Activated CD8-positive, alpha-beta memory T cell treated with anti-CD3 and anti-CD28 coated beads, Interleukin-2, amount 10 ng/mL, durations not matched to agents 7 days and 5 days (primary cell): Measurements from ENCODE around the gene BCL2. TPM values are rescaled to one million over a fixed set of nuclear protein-coding genes. Genes with fewer than 3 reads are reported as not detected.
A peak's percentile ranks its signal among the peaks of the same experiment; 100 is the strongest.

Experiments used
- ATAC-seq: fragments of 150-1000 bp; cut with Tn5 transposase; one replicate; pipeline ENCODE4 v1.10.0; 2021; ENCODE audit warnings: moderate library complexity
- CTCF ChIA-PET: fragments of 350-600 bp; sonication (Branson Sonifier 250); formaldehyde crosslinking; loops from one replicate; lab custom pipeline; 2021; ENCODE audit warnings: antibody characterized with exemption; lab: Charles Lee
- DNase-seq: peaks from one replicate; pipeline ENCODE4 v3.0.0-alpha.2; 2020
- H3K27ac Mint-ChIP-seq: one replicate; pipeline ENCODE4 v1.8.0; 2021; ENCODE audit warnings: mild to moderate bottlenecking, mixed read lengths
- H3K27me3 Mint-ChIP-seq: one replicate; pipeline ENCODE4 v1.8.0; 2021; ENCODE audit warnings: mixed read lengths
- H3K36me3 Mint-ChIP-seq: one replicate; pipeline ENCODE4 v1.8.0; 2021; ENCODE audit warnings: mild to moderate bottlenecking, mixed read lengths
- H3K4me1 Mint-ChIP-seq: one replicate; pipeline ENCODE4 v1.8.0; 2021; ENCODE audit warnings: mixed read lengths
- H3K4me3 Mint-ChIP-seq: one replicate; pipeline ENCODE4 v1.8.0; 2021; ENCODE audit warnings: mild to moderate bottlenecking, moderate library complexity, mixed read lengths
- H3K9me3 Mint-ChIP-seq: one replicate; pipeline ENCODE4 v1.8.0; 2022; ENCODE audit warnings: low read depth, mixed read lengths
- total RNA-seq, 2 experiments: library from RNA; stranded (reverse); gene quantifications; one replicate each; pipeline ENCODE4 v1.2.3, GENCODE V29; 2021

BCL2 gene
- total RNA-seq, 2 experiments from 2014 or later, result 118 to 143 TPM

- H3K27ac Mint-ChIP-seq, result no peak overlapping the region
- CTCF ChIA-PET, result interaction anchor here (1.1 kb wide), 1 partner anchor 53 kb away, joined by 3 read pairs; no protein-coding TSS in a partner anchor
- H3K4me3 Mint-ChIP-seq, result no peak overlapping the region
- peaks cover 49% of the 10 kb centered on the region for H3K36me3 Mint-ChIP-seq
- H3K9me3 Mint-ChIP-seq, result no peaks in the 10 kb centered on the region
- no peak for ATAC-seq
- peaks cover 76% of the 10 kb centered on the region for H3K4me1 Mint-ChIP-seq
- DNase-seq, result no peak
- no peaks in the 10 kb centered on the region for H3K27me3 Mint-ChIP-seq
These were observed 54.7 kb downstream of the BCL2 start for GRCh38 chr18:63264871-63265270.

GRCh38 chr18:63263444-63263843 lies 56.1 kb downstream of the BCL2 start:
- H3K9me3 Mint-ChIP-seq, result no peaks in the 10 kb centered on the region
- no peaks in the 10 kb centered on the region for H3K27me3 Mint-ChIP-seq
- H3K27ac Mint-ChIP-seq, result no peak overlapping the region
- H3K4me3 Mint-ChIP-seq, result no peak overlapping the region
- peaks cover 60% of the 10 kb centered on the region for H3K36me3 Mint-ChIP-seq
- peaks cover 76% of the 10 kb centered on the region for H3K4me1 Mint-ChIP-seq
- ATAC-seq, result no peak
- CTCF ChIA-PET, result no interaction called here
- no peak for DNase-seq

GRCh38 chr18:63262369-63263335 lies 56.9 kb downstream of the BCL2 start:
- H3K4me1 Mint-ChIP-seq, result peaks cover 74% of the 10 kb centered on the region
- no peak overlapping the region for H3K4me3 Mint-ChIP-seq
- no peak for DNase-seq
- no peak for ATAC-seq
- H3K27ac Mint-ChIP-seq, result no peak overlapping the region
- CTCF ChIA-PET, result no interaction called here
- H3K9me3 Mint-ChIP-seq, result no peaks in the 10 kb centered on the region
- H3K36me3 Mint-ChIP-seq, result peaks cover 62% of the 10 kb centered on the region
- H3K27me3 Mint-ChIP-seq, result no peaks in the 10 kb centered on the region

GRCh38 chr18:63261029-63261428 lies 58.5 kb downstream of the BCL2 start:
- peaks cover 71% of the 10 kb centered on the region for H3K4me1 Mint-ChIP-seq
- H3K4me3 Mint-ChIP-seq, result no peak overlapping the region
- H3K27ac Mint-ChIP-seq, result peak overlapping the region; percentile 14
- no peaks in the 10 kb centered on the region for H3K9me3 Mint-ChIP-seq
- DNase-seq, result no peak
- CTCF ChIA-PET, result interaction anchor here (0.8 to 1.5 kb wide), 4 partner anchors 9 to 62 kb away, joined by 3 read pairs; no protein-coding TSS in a partner anchor
- H3K36me3 Mint-ChIP-seq, result peaks cover 69% of the 10 kb centered on the region
- no peaks in the 10 kb centered on the region for H3K27me3 Mint-ChIP-seq
- no peak for ATAC-seq

- H3K36me3 Mint-ChIP-seq, result peaks cover 74% of the 10 kb centered on the region
- H3K4me1 Mint-ChIP-seq, result peaks cover 71% of the 10 kb centered on the region
- H3K4me3 Mint-ChIP-seq, result no peak overlapping the region
- ATAC-seq (no peak), DNase-seq (no peak)
- no peaks in the 10 kb centered on the region for H3K27me3 Mint-ChIP-seq
- no peaks in the 10 kb centered on the region for H3K9me3 Mint-ChIP-seq
- H3K27ac Mint-ChIP-seq, result peak overlapping the region; percentile 12
- CTCF ChIA-PET, result interaction anchor here (0.8 to 1.5 kb wide), 3 partner anchors 46 to 62 kb away, joined by 3 read pairs; no protein-coding TSS in a partner anchor
These were observed 59.2 kb downstream of the BCL2 start for GRCh38 chr18:63260380-63260754.

- CTCF ChIA-PET, result interaction anchor here (1.0 to 1.6 kb wide), 4 partner anchors 23 to 63 kb away, joined by 3 to 4 read pairs (median 3); no protein-coding TSS in a partner anchor
- DNase-seq, result no peak
- Mint-ChIP-seq H3K4me3 (no peak overlapping the region), H3K27ac (peak overlapping the region; percentile 14), H3K36me3 (peaks cover 77% of the 10 kb centered on the region), H3K9me3 (no peaks in the 10 kb centered on the region), H3K27me3 (no peaks in the 10 kb centered on the region), H3K4me1 (peaks cover 72% of the 10 kb centered on the region)
- ATAC-seq, result no peak
These were observed 59.8 kb downstream of the BCL2 start for GRCh38 chr18:63259567-63260379.

- peaks cover 73% of the 10 kb centered on the region for H3K4me1 Mint-ChIP-seq
- no peaks in the 10 kb centered on the region for H3K9me3 Mint-ChIP-seq
- ATAC-seq (no peak), DNase-seq (no peak)
- CTCF ChIA-PET, result interaction anchor here (1.4 to 1.6 kb wide), 3 partner anchors 11 to 34 kb away, joined by 3 to 4 read pairs (median 4); no protein-coding TSS in a partner anchor
- peaks cover 75% of the 10 kb centered on the region for H3K36me3 Mint-ChIP-seq
- no peak overlapping the region for H3K4me3 Mint-ChIP-seq
- no peaks in the 10 kb centered on the region for H3K27me3 Mint-ChIP-seq
- peak overlapping the region; percentile 14 for H3K27ac Mint-ChIP-seq
These were observed 60.6 kb downstream of the BCL2 start for GRCh38 chr18:63258749-63259566.

GRCh38 chr18:63257453-63257852 lies 62.1 kb downstream of the BCL2 start:
- peak overlapping the region; percentile 82 for H3K27ac Mint-ChIP-seq
- peaks cover 79% of the 10 kb centered on the region for H3K36me3 Mint-ChIP-seq
- H3K9me3 Mint-ChIP-seq, result peaks cover 3% of the 10 kb centered on the region
- ATAC-seq (peak; percentile 66), DNase-seq (no peak)
- CTCF ChIA-PET, result interaction anchor here (1.0 to 1.2 kb wide), 2 partner anchors 9 to 61 kb away, joined by 3 to 5 read pairs; no protein-coding TSS in a partner anchor
- peaks cover 86% of the 10 kb centered on the region for H3K4me1 Mint-ChIP-seq
- no peaks in the 10 kb centered on the region for H3K27me3 Mint-ChIP-seq
- H3K4me3 Mint-ChIP-seq, result peak overlapping the region; percentile 58

- no peak for DNase-seq
- H3K27ac Mint-ChIP-seq, result peak overlapping the region; percentile 47
- H3K4me3 Mint-ChIP-seq, result no peak overlapping the region
- CTCF ChIA-PET, result interaction anchor here (1.4 kb wide), 2 partner anchors 63 to 67 kb away, joined by 4 to 5 read pairs; no protein-coding TSS in a partner anchor
- H3K4me1 Mint-ChIP-seq, result peaks cover 81% of the 10 kb centered on the region
- no peak for ATAC-seq
- H3K27me3 Mint-ChIP-seq, result no peaks in the 10 kb centered on the region
- H3K36me3 Mint-ChIP-seq, result peaks cover 79% of the 10 kb centered on the region
- peaks cover 3% of the 10 kb centered on the region for H3K9me3 Mint-ChIP-seq
These were observed 64.1 kb downstream of the BCL2 start for GRCh38 chr18:63255435-63255834.

GRCh38 chr18:63254716-63255399 lies 64.7 kb downstream of the BCL2 start:
- H3K9me3 Mint-ChIP-seq, result peaks cover 3% of the 10 kb centered on the region
- no peak overlapping the region for H3K4me3 Mint-ChIP-seq
- CTCF ChIA-PET, result interaction anchor here (0.7 to 1.4 kb wide), 3 partner anchors 51 to 67 kb away, joined by 4 to 5 read pairs (median 5); no protein-coding TSS in a partner anchor
- H3K4me1 Mint-ChIP-seq, result peaks cover 81% of the 10 kb centered on the region
- H3K36me3 Mint-ChIP-seq, result peaks cover 79% of the 10 kb centered on the region
- no peaks in the 10 kb centered on the region for H3K27me3 Mint-ChIP-seq
- H3K27ac Mint-ChIP-seq, result peak overlapping the region; percentile 52
- ATAC-seq (no peak), DNase-seq (no peak)

GRCh38 chr18:63253428-63254372 lies 65.9 kb downstream of the BCL2 start:
- no peak for DNase-seq
- ATAC-seq, result no peak
- Mint-ChIP-seq H3K36me3 (peaks cover 76% of the 10 kb centered on the region), H3K9me3 (peaks cover 3% of the 10 kb centered on the region), H3K27ac (peak overlapping the region; percentile 81), H3K4me1 (peaks cover 78% of the 10 kb centered on the region), H3K27me3 (no peaks in the 10 kb centered on the region), H3K4me3 (peak overlapping the region; percentile 34)
- CTCF ChIA-PET, result interaction anchor here (0.7 to 1.7 kb wide), 4 partner anchors 28 to 68 kb away, joined by 4 to 5 read pairs (median 4); no protein-coding TSS in a partner anchor
